Tongue (tissue), 2 donors: ENCODE results near the gene NFKBIE. TPM values are rescaled to one million over a fixed set of nuclear protein-coding genes. Genes with fewer than 3 reads are reported as not detected.

Source experiments
- small RNA-seq: library from RNA; depleted of rRNA; stranded (forward); fragments of <200 nt; gene quantifications from one replicate; pipeline ENCODE3, GENCODE V24; 2014; ENCODE audit warnings: low replicate concordance
- total RNA-seq: library from RNA; depleted of rRNA; stranded (reverse); fragments of >200 nt; gene quantifications from one replicate; pipeline ENCODE4 v1.2.3, GENCODE V29; 2014

Gene NFKBIE
- total RNA-seq, 1 donor from 2014 or later: 8.1 TPM

Small RNAs within 50 kb of the gene (small RNA-seq; reads per million reads assigned to genes)
- gene RN7SL811P: not detected

Other genes with a start within 250 kb of the NFKBIE start
- 32.3 TPM for gene MRPL14, start 138.1 kb downstream of the NFKBIE start, total RNA-seq
- gene TMEM63B, start 138.0 kb downstream of the NFKBIE start, total RNA-seq: 18.1 TPM
- gene CAPN11, start 106.7 kb downstream of the NFKBIE start, total RNA-seq: 0.72 TPM
- 9.1 TPM for gene MYMX, start 48.6 kb downstream of the NFKBIE start, total RNA-seq
- 49.5 TPM for gene SLC29A1, start 42.0 kb downstream of the NFKBIE start, total RNA-seq
- gene HSP90AB1, start 18.4 kb downstream of the NFKBIE start, total RNA-seq: 631 TPM
- gene SLC35B2, start 8.0 kb downstream of the NFKBIE start, total RNA-seq: 37.3 TPM
- gene TMEM151B, start 4.9 kb upstream of the NFKBIE start, total RNA-seq: under 0.01 TPM
- gene AARS2, start 47.8 kb upstream of the NFKBIE start, total RNA-seq: 19.6 TPM
- gene SPATS1, start 77.1 kb upstream of the NFKBIE start, total RNA-seq: not detected
- gene CDC5L, start 122.2 kb upstream of the NFKBIE start, total RNA-seq: 38.5 TPM